HG03139 (cell line): ENCODE measurements around the gene COL24A1.
"Not testable (repeated sequence)": the region's sequence is repeated elsewhere in the genome, so short reads cannot be mapped to it uniquely, and the experiment has no call there.

Experiments used
- ATAC-seq: cut with Tn5 transposase; IDR thresholded peaks from one replicate; pipeline ENCODE4 v1.9.1; 2021; ENCODE audit not compliant: unreplicated experiment

Gene COL24A1

DNA sequence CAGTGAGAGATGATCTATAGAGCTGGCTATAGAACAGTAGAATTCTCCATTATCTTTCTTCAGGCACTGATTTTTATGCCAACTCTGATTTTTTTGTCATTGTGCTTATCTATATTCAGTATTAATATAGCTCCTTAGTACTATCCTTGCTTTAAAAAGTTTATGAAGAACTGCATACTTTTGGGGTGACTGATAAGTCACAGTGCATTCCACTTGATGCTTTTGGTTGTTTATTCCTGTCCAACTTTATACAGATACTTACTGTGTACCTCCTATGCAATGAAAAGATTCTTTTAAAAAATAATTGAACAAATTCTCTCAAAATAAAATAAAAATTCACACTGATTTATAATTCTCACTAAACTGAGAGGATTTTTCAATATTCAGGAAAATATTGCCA, 71.6 kb downstream of the COL24A1 start:
- ATAC-seq, result no peak

DNA sequence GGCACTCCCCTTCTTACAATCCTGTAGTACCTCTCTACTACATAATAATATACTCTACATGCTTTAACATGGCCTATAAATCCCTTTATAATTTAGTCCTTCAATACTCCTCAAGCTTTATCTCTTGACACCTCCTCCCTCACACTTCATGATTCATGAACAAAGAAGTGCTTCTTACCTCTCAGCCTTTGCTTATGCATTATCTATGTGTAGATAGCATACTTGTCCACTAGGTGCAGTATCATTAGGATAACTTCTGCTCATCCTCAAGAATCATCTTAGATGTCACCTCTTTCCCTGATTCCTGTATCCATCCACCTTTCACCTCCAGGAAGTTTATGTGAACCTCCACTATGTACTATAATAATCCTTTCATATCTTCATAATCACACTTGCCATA, 74.4 kb downstream of the COL24A1 start:
- ATAC-seq, result no peak

DNA sequence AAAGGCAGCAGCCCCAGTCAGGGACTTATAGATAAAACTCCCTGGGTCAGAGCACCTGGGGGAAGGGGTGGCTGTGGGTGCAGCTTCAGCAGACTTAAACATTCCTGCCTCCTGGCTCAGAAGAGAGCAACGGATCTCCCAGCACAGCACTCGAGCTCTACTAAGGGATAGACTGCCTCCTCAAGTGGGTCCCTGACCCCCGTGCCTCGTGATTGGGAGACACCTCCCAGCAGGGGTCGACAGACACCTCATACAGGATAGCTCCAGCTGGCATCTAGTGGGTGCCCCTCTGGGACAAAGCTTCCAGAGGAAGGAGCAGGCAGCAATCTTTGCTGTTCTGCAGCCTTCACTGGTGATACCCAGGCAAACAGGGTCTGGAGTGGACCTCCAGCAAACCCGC, 84.1 kb downstream of the COL24A1 start:
- ATAC-seq, result not testable (repeated sequence)

DNA sequence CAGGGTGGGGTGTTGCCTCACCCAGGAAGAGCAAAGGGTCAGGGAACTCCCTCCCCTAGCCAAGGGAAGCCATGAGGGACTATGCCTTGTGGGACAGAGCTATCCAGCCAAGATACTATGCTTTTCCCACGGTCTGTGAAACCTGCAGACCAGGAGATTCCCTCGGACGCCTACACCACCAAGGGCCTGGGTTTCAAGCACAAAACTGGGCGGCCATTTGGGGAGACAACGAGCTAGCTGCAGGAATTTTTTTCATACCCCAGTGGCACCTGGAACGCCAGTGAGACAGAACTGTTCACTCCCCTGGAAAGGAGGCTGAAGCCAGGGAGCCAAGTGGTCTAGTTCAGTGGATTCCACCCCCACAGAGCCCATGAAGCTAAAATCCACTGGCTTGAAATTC, 84.7 kb downstream of the COL24A1 start:
- not testable (repeated sequence) for ATAC-seq

DNA sequence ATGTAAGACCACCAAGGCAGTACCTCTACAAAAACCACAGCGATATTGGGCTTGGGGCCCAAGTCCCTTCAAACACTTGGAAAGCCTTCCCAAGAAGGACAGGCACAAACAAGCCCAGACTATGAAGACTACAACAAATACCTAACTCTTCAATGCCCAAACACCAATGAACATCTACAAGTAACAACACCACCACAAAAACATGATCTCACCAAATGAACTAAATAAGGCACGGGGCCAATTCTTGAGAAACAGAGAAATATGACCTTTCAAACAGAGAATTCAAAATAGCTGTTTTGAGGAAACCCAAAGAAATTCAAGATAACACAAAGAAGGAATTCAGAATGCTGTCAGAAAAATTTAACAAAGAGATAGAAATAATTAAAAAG, 86.8 kb downstream of the COL24A1 start:
- no peak for ATAC-seq

DNA sequence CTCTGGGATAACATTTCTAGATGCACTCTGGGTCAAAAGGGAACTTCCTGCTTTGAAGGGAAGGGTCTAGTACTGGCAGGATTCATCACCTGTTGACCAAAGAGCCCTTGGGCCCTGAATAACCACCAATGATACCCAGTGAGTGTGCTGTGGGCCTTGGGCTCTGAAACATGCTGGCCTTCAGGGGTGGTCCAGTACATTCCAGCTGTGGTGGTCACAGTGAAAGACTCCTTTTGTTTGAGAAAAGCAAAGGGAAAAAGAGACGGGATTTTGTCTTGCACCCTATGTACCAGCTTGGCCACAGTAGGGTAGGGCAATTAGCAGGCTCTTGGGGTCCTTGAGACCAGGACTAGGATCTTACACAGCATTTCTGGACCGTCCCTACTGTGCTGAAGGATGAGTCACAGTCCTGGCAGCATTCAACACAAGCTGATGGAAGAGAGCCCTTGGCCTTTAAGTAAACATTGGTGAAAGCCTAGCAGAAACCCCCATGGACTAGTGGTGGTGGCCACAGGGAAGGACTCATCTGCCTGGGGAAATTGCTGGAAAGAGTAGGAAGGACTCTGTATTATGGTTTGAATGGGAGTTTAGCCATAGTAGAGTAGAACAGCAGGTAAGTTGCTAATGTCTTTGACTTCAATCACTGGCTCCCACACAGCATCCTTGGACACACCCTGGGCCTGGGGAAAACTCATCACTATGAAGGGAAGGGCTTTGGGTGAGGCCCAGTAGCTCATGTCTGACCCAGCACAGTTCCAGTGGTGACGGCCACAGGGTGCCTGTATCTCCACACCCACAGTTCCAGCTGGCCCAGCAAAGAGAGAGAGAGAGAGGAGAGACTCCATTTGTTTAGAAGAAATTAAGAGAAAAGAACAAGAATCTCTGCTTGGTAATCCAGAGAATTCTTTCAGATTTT, 87.5 kb downstream of the COL24A1 start:
- ATAC-seq, result no peak

DNA sequence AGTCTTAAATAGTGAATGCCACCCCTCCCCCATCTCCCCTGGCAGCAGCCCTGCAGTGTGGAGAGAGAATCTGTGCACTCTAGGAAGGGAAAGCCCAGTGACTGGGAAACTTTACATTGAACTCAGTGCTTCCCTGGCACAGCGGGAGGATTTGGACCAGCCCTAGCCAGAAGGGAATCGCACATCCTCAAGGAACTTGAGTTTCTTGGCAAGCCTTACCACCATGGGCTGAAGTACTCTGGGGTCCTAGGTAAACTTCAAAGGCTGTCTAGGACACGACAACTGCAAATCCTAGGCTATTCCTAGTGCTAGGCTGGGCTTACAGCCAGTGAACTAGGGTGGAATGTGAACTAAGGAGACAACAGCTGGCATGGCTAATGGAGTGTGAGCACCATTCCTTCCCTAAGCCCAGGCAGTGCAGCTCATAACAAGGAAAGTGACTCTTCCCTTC, 88.3 kb downstream of the COL24A1 start:
- no peak for ATAC-seq

DNA sequence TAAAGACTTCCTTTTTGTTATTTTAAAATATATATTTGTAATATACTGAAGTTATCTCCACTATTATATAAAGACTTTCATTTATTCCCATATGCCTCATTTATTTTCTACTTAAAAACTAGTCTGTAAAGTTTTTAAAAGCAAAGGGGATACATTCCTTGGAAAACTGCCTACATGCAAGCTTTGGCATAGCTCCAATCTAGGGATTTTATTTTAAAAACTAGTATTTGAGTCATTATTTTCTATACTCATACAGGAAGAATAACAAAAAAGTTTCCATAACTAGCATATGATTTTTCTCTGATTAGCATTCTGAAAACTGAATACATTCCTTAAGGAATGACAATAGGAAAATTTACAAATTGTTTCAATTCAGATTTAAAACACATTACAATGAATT, 88.9 kb downstream of the COL24A1 start:
- no peak for ATAC-seq

DNA sequence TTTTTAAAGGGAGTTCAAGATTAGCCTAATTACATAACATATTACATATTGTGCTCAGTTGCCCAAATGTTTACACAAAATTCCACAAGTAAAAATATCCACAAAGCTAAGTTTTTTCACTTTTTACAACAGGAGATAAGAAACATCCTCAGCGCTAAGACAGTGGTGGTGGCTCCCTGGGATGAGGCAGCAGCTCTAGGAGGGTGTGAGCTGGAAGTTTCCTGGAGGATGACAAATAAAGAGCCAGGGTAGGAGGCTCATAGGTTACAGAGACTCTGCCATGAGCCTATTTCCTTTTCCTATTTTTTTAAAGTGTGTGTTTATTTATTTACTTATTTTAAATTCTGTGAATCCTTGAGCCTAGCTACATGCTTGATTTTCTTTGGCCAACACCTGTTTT, 91.7 kb downstream of the COL24A1 start:
- no peak for ATAC-seq

DNA sequence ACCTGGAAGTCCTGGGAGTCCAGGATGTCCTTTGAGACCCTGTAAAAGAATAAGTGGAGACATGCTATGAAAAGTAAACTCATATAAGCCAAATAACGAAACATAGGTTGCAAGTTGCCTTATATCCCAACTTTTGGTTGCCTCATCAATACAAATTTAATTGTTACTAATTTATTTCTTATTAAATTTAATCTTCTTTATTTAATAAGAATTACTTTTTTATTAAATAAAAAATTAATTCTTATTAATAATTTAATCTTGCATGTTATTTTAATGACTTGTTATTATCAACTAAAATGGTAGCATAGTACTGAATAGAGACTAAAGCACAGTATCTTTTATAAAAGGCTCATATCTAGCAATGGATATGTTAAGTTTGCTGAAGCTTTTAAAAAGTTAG, 92.9 kb downstream of the COL24A1 start:
- no peak for ATAC-seq

DNA sequence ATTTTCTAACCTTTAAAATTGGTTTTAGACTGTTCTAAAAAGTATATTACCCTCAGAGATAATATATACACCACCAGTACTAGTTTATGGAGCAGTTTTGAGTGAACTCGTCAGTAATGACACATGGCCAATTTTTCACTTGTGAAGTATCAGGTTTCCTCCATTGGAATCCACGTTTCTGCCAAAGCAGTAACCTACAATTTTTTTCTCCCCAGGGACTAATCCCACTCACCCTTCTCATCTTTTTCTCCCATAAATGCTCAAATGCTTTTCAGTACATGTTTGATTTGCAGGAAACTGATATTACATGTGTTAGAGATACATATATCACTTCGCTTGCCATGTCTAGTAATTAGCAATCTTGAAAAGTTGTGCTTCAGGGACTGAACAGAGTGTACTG, 94.1 kb downstream of the COL24A1 start:
- no peak for ATAC-seq

DNA sequence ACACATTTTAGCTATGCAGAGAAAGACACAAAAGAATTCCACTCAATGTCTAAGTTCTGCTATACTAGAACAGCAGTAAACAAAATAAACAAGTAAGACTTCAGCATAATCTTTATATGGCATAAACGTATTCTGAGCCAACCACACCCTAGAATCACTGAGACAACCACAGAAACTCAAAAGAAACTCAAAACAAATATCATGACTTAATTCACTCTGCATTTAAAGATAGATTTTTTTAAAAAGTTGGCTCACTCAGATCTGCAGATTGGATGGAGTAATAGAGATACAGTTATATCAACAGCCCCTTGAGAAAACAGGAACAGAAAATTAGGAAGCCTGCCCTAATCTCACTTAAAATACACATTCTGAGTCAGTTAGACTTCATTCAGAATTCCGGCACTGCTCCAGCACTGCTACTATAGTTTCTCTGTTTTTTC, 95.0 kb downstream of the COL24A1 start:
- ATAC-seq, result no peak

DNA sequence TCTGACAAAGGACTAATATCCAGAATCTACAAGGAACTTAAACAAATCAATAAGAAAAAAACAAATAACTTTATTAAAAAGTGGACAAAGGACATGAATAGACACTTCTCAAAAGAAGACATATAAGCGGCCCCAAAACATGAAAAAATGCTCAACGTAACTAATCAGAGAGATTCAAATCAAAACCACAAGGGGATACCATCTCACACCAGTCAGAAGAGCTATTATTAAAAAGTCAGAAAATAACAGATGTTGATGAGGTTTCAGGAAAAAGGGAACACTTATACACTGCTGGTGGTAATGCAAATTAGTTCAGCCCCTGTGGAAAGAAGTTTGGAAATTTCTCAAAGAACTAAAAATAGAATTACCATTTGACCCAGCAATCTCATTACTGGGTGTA, 102.2 kb downstream of the COL24A1 start:
- no peak for ATAC-seq

DNA sequence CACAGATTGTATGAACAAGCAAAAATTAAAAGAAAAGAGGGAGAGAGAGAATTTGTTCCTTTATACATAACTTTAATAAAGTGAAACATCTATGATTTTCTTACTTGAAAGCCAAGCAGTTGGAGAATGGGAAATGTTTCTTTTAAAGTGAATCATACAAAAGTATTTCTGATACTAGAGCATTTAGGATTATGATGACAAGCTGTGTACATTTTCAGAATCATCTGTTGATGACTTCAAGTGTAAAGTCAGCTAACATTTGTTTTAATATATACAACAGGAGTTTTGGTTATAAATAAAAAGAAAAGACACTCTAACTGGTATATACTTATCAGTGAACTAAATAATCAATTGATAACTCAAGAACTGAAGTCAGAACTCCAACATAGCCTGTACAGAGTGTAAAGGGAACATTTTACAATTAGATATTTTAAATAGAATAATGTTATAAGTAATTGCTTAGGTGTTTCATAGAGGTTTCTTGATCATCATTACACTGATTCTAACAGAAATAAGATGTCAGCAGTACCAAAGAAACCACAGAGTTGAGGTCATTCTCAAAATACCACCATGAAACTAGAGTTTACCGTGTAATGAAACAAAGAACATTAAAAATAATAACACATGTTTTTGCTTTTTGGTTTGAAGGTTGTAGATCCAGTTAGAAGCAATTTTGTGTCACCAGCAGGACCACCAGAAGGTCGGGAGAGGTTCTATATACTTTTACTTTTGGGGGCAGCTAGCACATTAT, 103.4 kb downstream of the COL24A1 start:
- no peak for ATAC-seq

DNA sequence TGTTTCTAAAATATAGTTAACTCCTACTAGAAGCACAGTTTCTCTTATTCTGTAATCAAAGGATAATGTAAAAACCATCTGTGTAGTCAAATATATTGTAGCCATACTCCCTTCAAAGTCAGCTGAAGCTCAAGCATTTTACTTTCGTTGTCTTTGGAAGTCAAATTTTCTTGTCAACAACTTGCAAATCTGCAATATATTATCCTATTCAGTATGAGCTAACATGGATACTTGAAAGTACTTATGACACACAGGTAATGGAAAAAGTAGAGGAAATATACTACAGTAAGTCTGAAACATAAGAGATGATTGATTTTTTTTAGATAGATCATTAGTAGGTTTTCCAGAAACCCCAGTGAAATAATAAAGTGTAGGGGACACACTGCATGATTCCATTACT, 121.5 kb downstream of the COL24A1 start:
- ATAC-seq, result no peak

DNA sequence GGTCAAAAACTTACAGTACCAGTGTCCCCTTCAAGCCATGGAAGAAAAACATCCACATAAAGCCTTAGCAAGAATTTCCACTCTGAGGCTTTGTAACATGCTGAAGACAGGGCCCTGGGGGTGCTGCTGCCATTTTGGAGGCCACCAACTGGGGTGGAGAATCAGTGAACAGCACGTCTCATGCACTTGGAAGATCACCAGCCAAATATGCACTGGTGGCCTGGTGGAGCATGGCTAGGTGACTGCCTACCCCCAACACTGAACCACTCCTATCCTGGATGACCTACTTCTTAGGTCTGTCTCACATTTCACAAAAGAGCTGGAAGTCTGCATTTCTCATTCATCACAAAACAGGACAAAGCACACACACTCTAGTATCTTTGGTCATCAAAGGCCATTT, 126.4 kb downstream of the COL24A1 start:
- ATAC-seq, result no peak

DNA sequence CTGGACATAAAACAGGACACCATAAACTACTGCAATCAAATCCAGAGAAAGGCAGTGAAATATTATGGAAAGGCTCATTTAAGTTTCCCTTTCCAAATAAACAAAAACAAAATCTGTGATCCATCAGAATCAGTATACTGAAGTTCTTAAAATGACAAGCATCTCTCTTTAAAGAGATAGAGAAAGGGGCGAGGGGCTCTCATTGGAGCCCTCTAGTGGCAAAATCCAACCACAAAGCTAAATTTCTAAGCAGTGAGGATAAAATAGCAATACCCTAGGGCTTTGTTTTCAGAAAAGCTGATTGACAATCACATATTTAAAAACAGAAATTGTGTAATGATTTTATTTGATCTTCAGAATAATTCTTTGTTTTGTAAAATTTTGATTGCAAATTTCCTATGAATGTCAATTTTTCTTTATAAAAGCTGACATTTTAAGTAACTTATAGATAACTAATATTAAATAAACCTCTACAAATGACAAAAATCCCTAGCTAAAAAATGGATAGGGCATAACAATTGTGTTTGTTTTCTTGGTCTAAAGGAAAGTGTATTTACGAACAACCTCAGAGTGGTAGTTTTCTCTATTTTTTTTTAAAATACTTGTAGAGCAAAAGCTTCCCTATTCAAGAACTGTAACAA, 138.2 kb downstream of the COL24A1 start:
- ATAC-seq, result peak; percentile 41

DNA sequence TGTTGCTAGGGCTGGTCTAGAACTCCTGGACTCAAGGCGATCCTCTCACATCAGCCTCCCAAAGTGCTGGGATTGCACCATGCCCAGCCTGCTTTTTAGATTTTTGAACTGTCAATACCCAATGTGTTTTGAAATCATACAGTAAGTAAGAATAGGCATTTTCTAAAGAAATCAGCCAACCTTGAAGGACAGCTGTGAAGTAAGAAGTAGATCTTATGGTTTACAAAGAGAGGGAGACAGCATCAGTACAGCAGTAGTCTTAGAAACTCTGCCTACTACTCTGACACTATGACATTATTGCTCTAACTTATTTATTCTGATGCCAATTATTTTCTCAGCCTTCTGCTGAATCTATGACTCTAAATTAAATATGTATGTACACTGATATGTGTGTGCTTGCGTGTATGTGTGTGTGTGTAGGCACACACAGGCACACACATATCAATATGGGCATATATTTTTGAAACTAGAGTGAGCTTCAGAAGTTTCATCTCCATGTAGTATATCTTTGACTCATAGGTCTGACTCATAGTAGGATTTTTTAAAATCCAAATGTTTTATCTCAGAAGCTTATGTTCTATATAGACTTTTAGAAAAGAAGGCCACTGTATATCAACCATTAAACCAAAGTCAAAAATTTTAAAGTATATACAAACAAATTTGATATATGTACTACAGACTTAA, 140.4 kb downstream of the COL24A1 start:
- no peak for ATAC-seq

DNA sequence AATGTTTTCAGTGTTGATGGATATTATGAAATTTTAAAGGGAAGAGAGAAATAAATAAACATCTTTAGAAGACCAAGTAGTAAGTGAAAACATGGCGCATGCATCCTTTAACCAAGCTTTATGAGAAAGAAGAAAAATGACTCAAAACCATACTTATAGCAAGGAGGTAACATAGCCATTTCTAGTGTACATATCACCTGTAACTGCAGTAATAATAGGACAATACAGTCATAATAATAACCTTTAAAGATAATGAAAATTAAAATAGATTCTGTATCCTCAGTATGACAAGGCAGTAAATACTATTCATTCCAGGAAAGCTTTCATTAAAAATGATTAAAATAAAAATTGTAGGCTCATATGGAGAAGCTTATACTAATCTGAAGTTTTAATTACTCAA, 141.2 kb downstream of the COL24A1 start:
- no peak for ATAC-seq

DNA sequence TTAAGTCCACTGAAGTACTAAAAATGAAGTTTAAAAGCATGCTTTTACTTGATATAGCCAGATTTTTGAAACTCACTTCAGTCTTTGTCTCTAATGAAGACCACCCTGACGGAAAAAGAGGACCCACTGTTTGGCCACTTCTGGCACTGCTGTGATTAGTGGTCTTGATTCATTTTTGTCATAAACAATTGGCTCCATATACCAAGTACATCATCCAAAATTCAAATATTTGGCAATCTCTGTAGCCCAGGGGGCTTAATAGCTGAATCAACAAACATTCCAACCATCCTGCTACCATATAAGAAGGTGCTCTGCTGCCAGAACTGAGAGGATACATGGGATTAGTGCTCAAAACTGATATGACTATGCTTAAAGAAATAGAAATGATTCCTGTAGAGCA, 156.0 kb downstream of the COL24A1 start:
- ATAC-seq, result no peak
